IPS DF 6.9 (cell line): ENCODE results near the gene TSC22D2.

Source experiments
- DNase-seq: peaks from one replicate; pipeline ENCODE4 v3.0.0-alpha.2; 2013; ENCODE audit warnings: low read depth, low spot score
- H3K27ac ChIP-seq: one replicate; pipeline ENCODE4 v1.5.1; 2013; ENCODE audit warnings: low read length, control low read depth
- H3K27me3 ChIP-seq: 2 replicates; pipeline ENCODE4 v1.6.1; 2013; ENCODE audit warnings: mild to moderate bottlenecking, low read length; ENCODE audit not compliant: control insufficient read depth, insufficient read depth
- H3K36me3 ChIP-seq: 2 replicates; pipeline ENCODE4 v1.6.1; 2013; ENCODE audit warnings: low read length; ENCODE audit not compliant: control insufficient read depth, insufficient read depth
- H3K4me1 ChIP-seq: 2 replicates; pipeline ENCODE4 v1.6.1; 2013; ENCODE audit warnings: low read length; ENCODE audit not compliant: control insufficient read depth, insufficient read depth
- H3K4me3 ChIP-seq: 2 replicates; pipeline ENCODE4 v1.5.1; 2013; ENCODE audit warnings: mild to moderate bottlenecking, low read length
- H3K9me3 ChIP-seq: 2 replicates; pipeline ENCODE4 v1.6.1; 2013; ENCODE audit warnings: low read length, inconsistent platforms; ENCODE audit not compliant: control insufficient read depth, insufficient read depth
- WGBS: extraction: QIAGEN DNeasy Blood & Tissue Kit; methylation state at CpG from one replicate; pipeline ENCODE4 v1.1.7; 2013; ENCODE audit warnings: mixed read lengths, missing lambda C conversion rate; ENCODE audit not compliant: insufficient read length, insufficient coverage; 5-methylcytosine and 5-hydroxymethylcytosine counted together

The TSC22D2 gene

GRCh38 chr3:150428562-150428961 lies 20.5 kb downstream of the TSC22D2 start:
- Histone ChIP-seq H3K27ac (no peak overlapping the region), H3K4me1 (no peaks in the 10 kb centered on the region), H3K9me3 (no peaks in the 10 kb centered on the region), H3K36me3 (no peaks in the 10 kb centered on the region), H3K27me3 (no peaks in the 10 kb centered on the region), H3K4me3 (no peak overlapping the region)
- DNase-seq, result no peak
- WGBS, result no CpG with 5 or more reads among the region's 1 CpG

- DNase-seq, result no peak
- Histone ChIP-seq H3K27me3 (no peaks in the 10 kb centered on the region), H3K27ac (no peak overlapping the region), H3K4me3 (no peak overlapping the region), H3K9me3 (no peaks in the 10 kb centered on the region), H3K4me1 (no peaks in the 10 kb centered on the region), H3K36me3 (no peaks in the 10 kb centered on the region)
- no CpG with 5 or more reads among the region's 2 CpGs for WGBS
These were observed 21.9 kb downstream of the TSC22D2 start for GRCh38 chr3:150429767-150430671.

- Histone ChIP-seq H3K36me3 (no peaks in the 10 kb centered on the region), H3K4me1 (no peaks in the 10 kb centered on the region), H3K4me3 (no peak overlapping the region), H3K9me3 (no peaks in the 10 kb centered on the region), H3K27ac (no peak overlapping the region), H3K27me3 (no peaks in the 10 kb centered on the region)
- no CpG with 5 or more reads among the region's 5 CpGs for WGBS
- DNase-seq, result no peak
These were observed 25.2 kb downstream of the TSC22D2 start for GRCh38 chr3:150433347-150433746.

- Histone ChIP-seq H3K27ac (no peak overlapping the region), H3K27me3 (no peaks in the 10 kb centered on the region), H3K36me3 (no peaks in the 10 kb centered on the region), H3K9me3 (no peaks in the 10 kb centered on the region), H3K4me3 (no peak overlapping the region), H3K4me1 (no peaks in the 10 kb centered on the region)
- no CpG with 5 or more reads among the region's 4 CpGs for WGBS
- DNase-seq, result no peak
These were observed 26.1 kb downstream of the TSC22D2 start for GRCh38 chr3:150434234-150434633.

- WGBS, result no CpG with 5 or more reads among the region's 5 CpGs
- no peak for DNase-seq
- Histone ChIP-seq H3K27me3 (no peaks in the 10 kb centered on the region), H3K4me1 (no peaks in the 10 kb centered on the region), H3K9me3 (no peaks in the 10 kb centered on the region), H3K27ac (no peak overlapping the region), H3K4me3 (no peak overlapping the region), H3K36me3 (no peaks in the 10 kb centered on the region)
These were observed 28.1 kb downstream of the TSC22D2 start for GRCh38 chr3:150436161-150436560.

GRCh38 chr3:150439657-150440056 lies 31.6 kb downstream of the TSC22D2 start:
- no peak for DNase-seq
- no peaks in the 10 kb centered on the region for H3K4me1 ChIP-seq
- no CpG with 5 or more reads among the region's 3 CpGs for WGBS

GRCh38 chr3:150443331-150443741 lies 35.2 kb downstream of the TSC22D2 start:
- H3K9me3 ChIP-seq, result no peaks in the 10 kb centered on the region
- H3K36me3 ChIP-seq, result no peaks in the 10 kb centered on the region
- no CpG with 5 or more reads among the region's 2 CpGs for WGBS
- no peaks in the 10 kb centered on the region for H3K27me3 ChIP-seq
- H3K27ac ChIP-seq, result no peak overlapping the region
- H3K4me1 ChIP-seq, result no peaks in the 10 kb centered on the region
- DNase-seq, result no peak
- no peak overlapping the region for H3K4me3 ChIP-seq

More at GRCh38 chr3:150439657-150440056, 31.6 kb downstream of the TSC22D2 start:
- H3K9me3 ChIP-seq, result no peaks in the 10 kb centered on the region
- no peak overlapping the region for H3K27ac ChIP-seq
- no peaks in the 10 kb centered on the region for H3K36me3 ChIP-seq
- H3K4me3 ChIP-seq, result no peak overlapping the region
- H3K27me3 ChIP-seq, result no peaks in the 10 kb centered on the region

- no peak for DNase-seq
- Histone ChIP-seq H3K27ac (no peak overlapping the region), H3K4me3 (no peak overlapping the region), H3K27me3 (no peaks in the 10 kb centered on the region), H3K9me3 (no peaks in the 10 kb centered on the region), H3K4me1 (no peaks in the 10 kb centered on the region), H3K36me3 (no peaks in the 10 kb centered on the region)
- WGBS, result no CpG with 5 or more reads among the region's 2 CpGs
These were observed 36.3 kb downstream of the TSC22D2 start for GRCh38 chr3:150444371-150444770.

GRCh38 chr3:150446470-150446977 lies 38.4 kb downstream of the TSC22D2 start:
- no CpG with 5 or more reads among the region's 2 CpGs for WGBS
- no peak for DNase-seq
- Histone ChIP-seq H3K27me3 (no peaks in the 10 kb centered on the region), H3K36me3 (no peaks in the 10 kb centered on the region), H3K4me3 (no peak overlapping the region), H3K9me3 (no peaks in the 10 kb centered on the region), H3K4me1 (no peaks in the 10 kb centered on the region), H3K27ac (no peak overlapping the region)

GRCh38 chr3:150447084-150447483 lies 39.0 kb downstream of the TSC22D2 start:
- Histone ChIP-seq H3K9me3 (no peaks in the 10 kb centered on the region), H3K4me3 (no peak overlapping the region), H3K36me3 (no peaks in the 10 kb centered on the region), H3K27ac (no peak overlapping the region), H3K4me1 (no peaks in the 10 kb centered on the region), H3K27me3 (no peaks in the 10 kb centered on the region)
- WGBS, result no CpG with 5 or more reads among the region's 2 CpGs
- no peak for DNase-seq
